Neural cell (in vitro differentiated cells): ENCODE measurements around the gene MINK1.

Source experiments
- EZH2 ChIP-seq: fragments of 200-600, 300-800 bp; shearing (Covaris generic), sonication (generic); IDR thresholded peaks from 2 replicates; pipeline ENCODE4 v1.6.1; 2014; ENCODE audit warnings: antibody characterized with exemption, low read length, borderline replicate concordance, mild to moderate bottlenecking; ENCODE audit not compliant: insufficient read depth, poor library complexity, severe bottlenecking
- MXI1 ChIP-seq: fragments of 450-650 bp; conservative IDR thresholded peaks from 2 replicates; pipeline ENCODE4 v1.6.1; 2014; ENCODE audit warnings: antibody characterized with exemption, mild to moderate bottlenecking; ENCODE audit not compliant: poor library complexity, severe bottlenecking
- POLR2AphosphoS5 ChIP-seq: IDR thresholded peaks from 2 replicates; pipeline ENCODE4 v1.6.1; 2012
- TAF1 ChIP-seq: IDR thresholded peaks from 2 replicates; pipeline ENCODE4 v1.6.1; 2012; ENCODE audit warnings: low read depth
- TF ChIP-seq, protein P1 (sequence below): IDR thresholded peaks from 2 replicates; pipeline ENCODE4 v1.6.1; 2012; ENCODE audit warnings: borderline replicate concordance
- TF ChIP-seq, protein P2 (sequence below): fragments of 450-650 bp; IDR thresholded peaks from 2 replicates; pipeline ENCODE4 v1.5.1; 2014; ENCODE audit warnings: antibody characterized with exemption, mild to moderate bottlenecking, moderate library complexity; ENCODE audit not compliant: poor library complexity, severe bottlenecking

DNA sequence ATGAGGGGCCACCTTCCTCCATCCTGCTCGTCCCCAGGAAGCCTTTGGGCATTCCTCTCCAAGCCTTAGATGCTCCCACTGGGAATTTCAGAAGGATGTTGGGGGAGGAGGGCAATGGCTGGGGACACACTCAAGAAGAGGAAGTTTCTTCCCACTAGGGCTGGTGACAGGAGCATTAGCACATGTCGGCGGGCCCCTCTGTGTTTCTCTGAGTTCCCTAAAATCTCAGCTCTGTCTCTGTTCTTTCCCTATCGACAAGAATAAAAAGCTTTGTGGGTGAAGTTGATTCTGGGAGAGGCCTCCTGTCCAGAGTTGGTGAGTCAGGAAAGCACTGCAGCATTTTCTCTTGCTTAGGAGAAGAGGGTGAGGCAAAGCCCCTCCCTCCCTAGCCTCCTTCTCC is 46.5 kb downstream of the MINK1 start:
- TF ChIP-seq EZH2, result no peak
- TF ChIP-seq, protein P1, sequence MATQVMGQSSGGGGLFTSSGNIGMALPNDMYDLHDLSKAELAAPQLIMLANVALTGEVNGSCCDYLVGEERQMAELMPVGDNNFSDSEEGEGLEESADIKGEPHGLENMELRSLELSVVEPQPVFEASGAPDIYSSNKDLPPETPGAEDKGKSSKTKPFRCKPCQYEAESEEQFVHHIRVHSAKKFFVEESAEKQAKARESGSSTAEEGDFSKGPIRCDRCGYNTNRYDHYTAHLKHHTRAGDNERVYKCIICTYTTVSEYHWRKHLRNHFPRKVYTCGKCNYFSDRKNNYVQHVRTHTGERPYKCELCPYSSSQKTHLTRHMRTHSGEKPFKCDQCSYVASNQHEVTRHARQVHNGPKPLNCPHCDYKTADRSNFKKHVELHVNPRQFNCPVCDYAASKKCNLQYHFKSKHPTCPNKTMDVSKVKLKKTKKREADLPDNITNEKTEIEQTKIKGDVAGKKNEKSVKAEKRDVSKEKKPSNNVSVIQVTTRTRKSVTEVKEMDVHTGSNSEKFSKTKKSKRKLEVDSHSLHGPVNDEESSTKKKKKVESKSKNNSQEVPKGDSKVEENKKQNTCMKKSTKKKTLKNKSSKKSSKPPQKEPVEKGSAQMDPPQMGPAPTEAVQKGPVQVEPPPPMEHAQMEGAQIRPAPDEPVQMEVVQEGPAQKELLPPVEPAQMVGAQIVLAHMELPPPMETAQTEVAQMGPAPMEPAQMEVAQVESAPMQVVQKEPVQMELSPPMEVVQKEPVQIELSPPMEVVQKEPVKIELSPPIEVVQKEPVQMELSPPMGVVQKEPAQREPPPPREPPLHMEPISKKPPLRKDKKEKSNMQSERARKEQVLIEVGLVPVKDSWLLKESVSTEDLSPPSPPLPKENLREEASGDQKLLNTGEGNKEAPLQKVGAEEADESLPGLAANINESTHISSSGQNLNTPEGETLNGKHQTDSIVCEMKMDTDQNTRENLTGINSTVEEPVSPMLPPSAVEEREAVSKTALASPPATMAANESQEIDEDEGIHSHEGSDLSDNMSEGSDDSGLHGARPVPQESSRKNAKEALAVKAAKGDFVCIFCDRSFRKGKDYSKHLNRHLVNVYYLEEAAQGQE, result no peak
- TF ChIP-seq POLR2AphosphoS5, result no peak
- TF ChIP-seq MXI1, result no peak
- TF ChIP-seq, protein P2, sequence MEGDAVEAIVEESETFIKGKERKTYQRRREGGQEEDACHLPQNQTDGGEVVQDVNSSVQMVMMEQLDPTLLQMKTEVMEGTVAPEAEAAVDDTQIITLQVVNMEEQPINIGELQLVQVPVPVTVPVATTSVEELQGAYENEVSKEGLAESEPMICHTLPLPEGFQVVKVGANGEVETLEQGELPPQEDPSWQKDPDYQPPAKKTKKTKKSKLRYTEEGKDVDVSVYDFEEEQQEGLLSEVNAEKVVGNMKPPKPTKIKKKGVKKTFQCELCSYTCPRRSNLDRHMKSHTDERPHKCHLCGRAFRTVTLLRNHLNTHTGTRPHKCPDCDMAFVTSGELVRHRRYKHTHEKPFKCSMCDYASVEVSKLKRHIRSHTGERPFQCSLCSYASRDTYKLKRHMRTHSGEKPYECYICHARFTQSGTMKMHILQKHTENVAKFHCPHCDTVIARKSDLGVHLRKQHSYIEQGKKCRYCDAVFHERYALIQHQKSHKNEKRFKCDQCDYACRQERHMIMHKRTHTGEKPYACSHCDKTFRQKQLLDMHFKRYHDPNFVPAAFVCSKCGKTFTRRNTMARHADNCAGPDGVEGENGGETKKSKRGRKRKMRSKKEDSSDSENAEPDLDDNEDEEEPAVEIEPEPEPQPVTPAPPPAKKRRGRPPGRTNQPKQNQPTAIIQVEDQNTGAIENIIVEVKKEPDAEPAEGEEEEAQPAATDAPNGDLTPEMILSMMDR, result no peak
- no peak for TF ChIP-seq TAF1
